ENCODE measurements around the gene AGBL4.

GRCh38 chr1:48665708-48666407 lies 1357.9 kb downstream of the AGBL4 start:
- TF ChIP-seq POLR2AphosphoS5 (IDR thresholded peaks at IDR 0.05) = no peak
- no peak for TF ChIP-seq CTCF (IDR thresholded peaks at IDR 0.05)
